HCT116 (cell line): ENCODE measurements around the gene SSTR3. TPM values are rescaled to one million over a fixed set of nuclear protein-coding genes. Genes with fewer than 3 reads are reported as not detected.

Source experiments
- CTCF ChIP-seq, 3 experiments: fragments of 200-600 bp in 1 of 3; sonication (generic) in 1 of 3; IDR thresholded peaks in 2 of 3; conservative IDR thresholded peaks in 1 of 3; 2 replicates each; pipeline ENCODE4 v1.5.1; 2012 to 2017; ENCODE audit warnings: low read depth in 2 of 3, low read length in 2 of 3, antibody characterized with exemption in 1 of 3, borderline replicate concordance in 1 of 3, control low read depth in 1 of 3, mild to moderate bottlenecking in 1 of 3, mixed read lengths in 1 of 3, mixed run types in 1 of 3, moderate library complexity in 1 of 3; ENCODE audit not compliant: insufficient read depth in 1 of 3
- EZH2 ChIP-seq: fragments of 200-600 bp; sonication (generic); IDR thresholded peaks from 2 replicates; pipeline ENCODE4 v1.6.1; 2017; ENCODE audit warnings: antibody characterized with exemption, mixed run types
- FOSL1 ChIP-seq: IDR thresholded peaks from 2 replicates; pipeline ENCODE4 v1.6.1; 2012; ENCODE audit warnings: low read depth
- REST ChIP-seq: IDR thresholded peaks from 2 replicates; pipeline ENCODE4 v1.6.1; 2012; ENCODE audit warnings: low read depth
- SP1 ChIP-seq: IDR thresholded peaks from 2 replicates; pipeline ENCODE4 v1.6.1; 2012; ENCODE audit warnings: low read depth
- YY1 ChIP-seq: IDR thresholded peaks from 2 replicates; pipeline ENCODE4 v1.6.1; 2011; ENCODE audit warnings: low read length, low read depth, moderate library complexity, mild to moderate bottlenecking; ENCODE audit not compliant: insufficient replicate concordance; ENCODE audit errors: extremely low read depth
- total RNA-seq: library from RNA; stranded (reverse); gene quantifications from one replicate; pipeline ENCODE4 v1.2.1, GENCODE V29; 2021; ENCODE audit not compliant: unreplicated experiment

Gene SSTR3
- total RNA-seq, 1 experiment from 2014 or later, result not detected

GRCh38 chr22:37199103-37199759, 13.0 kb downstream of the SSTR3 start (continued):
- no peak for TF ChIP-seq SP1
- no peak for TF ChIP-seq REST
- TF ChIP-seq YY1, result no peak
- peak in 2 of 3 experiments; percentile 76 to 93; a peak in 4 of 6 replicates for TF ChIP-seq CTCF (IDR thresholded peaks at IDR 0.05 in 2 of 3, conservative IDR thresholded peaks at IDR 0.05 in 1 of 3; ENCODE audit: borderline replicate concordance in 1 of 3, insufficient read depth in 1 of 3, low read depth in 2 of 3, low read length in 2 of 3)
- TF ChIP-seq EZH2, result no peak
- no peak for TF ChIP-seq FOSL1
